HG02623 (cell line): ENCODE data around the gene FAM13C.
"Not testable (repeated sequence)": the region's sequence is repeated elsewhere in the genome, so short reads cannot be mapped to it uniquely, and the experiment has no call there.

Experiments
- ATAC-seq: cut with Tn5 transposase; IDR thresholded peaks from one replicate; pipeline ENCODE4 v1.9.1; 2021; ENCODE audit warnings: moderate library complexity; ENCODE audit not compliant: unreplicated experiment

The FAM13C gene

GRCh38 chr10:59237775-59238174 lies 124.6 kb downstream of the FAM13C start:
- no peak for ATAC-seq

GRCh38 chr10:59236064-59236697 lies 126.2 kb downstream of the FAM13C start:
- ATAC-seq = no peak

- ATAC-seq = no peak
Measured at GRCh38 chr10:59234816-59235429, 127.4 kb downstream of the FAM13C start.

GRCh38 chr10:59234194-59234593 lies 128.2 kb downstream of the FAM13C start:
- ATAC-seq = no peak

- no peak for ATAC-seq
Measured at GRCh38 chr10:59229441-59229840, 132.9 kb downstream of the FAM13C start.

- no peak for ATAC-seq
Measured at GRCh38 chr10:59227136-59227673, 135.1 kb downstream of the FAM13C start.

GRCh38 chr10:59225211-59225610 lies 137.1 kb downstream of the FAM13C start:
- ATAC-seq = no peak

GRCh38 chr10:59223597-59223996 lies 138.8 kb downstream of the FAM13C start:
- ATAC-seq = not testable (repeated sequence)

GRCh38 chr10:59222788-59223187 lies 139.6 kb downstream of the FAM13C start:
- ATAC-seq = no peak

- no peak for ATAC-seq
Measured at GRCh38 chr10:59216178-59216869, 146.0 kb downstream of the FAM13C start.

GRCh38 chr10:59214160-59214559 lies 148.2 kb downstream of the FAM13C start:
- ATAC-seq = no peak

- no peak for ATAC-seq
Measured at GRCh38 chr10:59212301-59212798, 150.0 kb downstream of the FAM13C start.

- no peak for ATAC-seq
Measured at GRCh38 chr10:59206204-59206720, 156.1 kb downstream of the FAM13C start.
